A549 (cell line): ENCODE data around the gene CPED1. TPM values are rescaled to one million over a fixed set of nuclear protein-coding genes. Genes with fewer than 3 reads are reported as not detected.

Experiments
- ATAC-seq, 2 experiments: fragments of 200-7000 bp in 1 of 2; fragments of >200 bp in 1 of 2; cut with Nextera tagmentation in 1 of 2; cut with Tn5 transposase in 1 of 2; 3 replicates each; pipeline versions ENCODE4 v1.8.0 to v1.9.1; 2018 to 2020; ENCODE audit warnings: mild to moderate bottlenecking in 1 of 2, moderate library complexity in 1 of 2
- CTCF ChIA-PET: fragments of 300-600 bp; sonication (Branson Sonifier 250); formaldehyde crosslinking; extraction: SDS; loops from one replicate; lab custom pipeline; 2021; ENCODE audit warnings: antibody characterized with exemption, inconsistent platforms; lab: Yijun Ruan, JAX
- POLR2A ChIA-PET: fragments of 350-600 bp; formaldehyde crosslinking; extraction: SDS; loops from one replicate; lab custom pipeline; 2021; ENCODE audit warnings: antibody characterized with exemption, inconsistent platforms; lab: Yijun Ruan, JAX
- DNase-seq, 2 experiments: peaks; one replicate each; pipeline versions ENCODE4 v3.0.0 to v3.0.0-alpha.2; 2011 to 2016; ENCODE audit warnings: low read depth in 1 of 2, low spot score in 1 of 2
- FAIRE-seq: peaks from 2 replicates; lab custom pipeline; 2011; peaks lifted over from hg19 to GRCh38; lab: Jason Lieb, UNC
- H3K27ac ChIP-seq, 2 experiments: fragments of >200 bp; sonication (Bioruptor Twin); formaldehyde crosslinking; 3 replicates each; pipeline ENCODE4 v1.5.1; 2016 to 2017
- H3K4me1 ChIP-seq: fragments of >200 bp; sonication (Bioruptor Twin); formaldehyde crosslinking; 3 replicates; pipeline ENCODE4 v1.6.1; 2016
- H3K4me2 ChIP-seq: fragments of >200 bp; sonication (Bioruptor Twin); formaldehyde crosslinking; 3 replicates; pipeline ENCODE4 v1.6.1; 2016
- H3K4me3 ChIP-seq: fragments of >200 bp; sonication (Bioruptor Twin); formaldehyde crosslinking; 3 replicates; pipeline ENCODE4 v1.5.1; 2016
- H3K9me3 ChIP-seq: fragments of >200 bp; sonication (Bioruptor Twin); formaldehyde crosslinking; 3 replicates; pipeline ENCODE4 v1.6.1; 2016
- CBX2 ChIP-seq: fragments of 200-600 bp; sonication (generic); IDR thresholded peaks from 2 replicates; pipeline ENCODE4 v1.6.1; 2016; ENCODE audit warnings: low read depth, mild to moderate bottlenecking, borderline replicate concordance
- CBX8 ChIP-seq: fragments of 200-600 bp; sonication (generic); IDR thresholded peaks from 2 replicates; pipeline ENCODE4 v1.6.1; 2016
- CHD2 ChIP-seq: fragments of 150-350 bp; IDR thresholded peaks from 2 replicates; pipeline ENCODE4 v1.6.1; 2014; ENCODE audit warnings: low read length; ENCODE audit not compliant: partially characterized antibody
- CHD4 ChIP-seq: fragments of 200-600 bp; sonication (generic); IDR thresholded peaks from 2 replicates; pipeline ENCODE4 v1.6.1; 2016; ENCODE audit warnings: antibody characterized with exemption, mild to moderate bottlenecking, borderline replicate concordance
- CTCF ChIP-seq: fragments of >200 bp; sonication (Bioruptor Twin); formaldehyde crosslinking; IDR thresholded peaks from 3 replicates; pipeline ENCODE4 v1.5.1; 2016
- EHF ChIP-seq: fragments of 250-450 bp; sonication (Bioruptor Pico); IDR thresholded peaks from 2 replicates; pipeline ENCODE4 v1.5.0; 2020; ENCODE audit warnings: mild to moderate bottlenecking
- EHMT2 ChIP-seq: fragments of 200-600 bp; sonication (generic); IDR thresholded peaks from 2 replicates; pipeline ENCODE4 v1.6.1; 2016; ENCODE audit warnings: antibody characterized with exemption, low read depth, mild to moderate bottlenecking, moderate library complexity
- EP300 ChIP-seq, 2 experiments: fragments of >200 bp; sonication (Bioruptor Twin); formaldehyde crosslinking; IDR thresholded peaks; 2 replicates in 1 of 2; 3 replicates in 1 of 2; pipeline ENCODE4 v1.6.1; 2016 to 2017
- ESRRA ChIP-seq: fragments of 150-350 bp; IDR thresholded peaks from 2 replicates; pipeline ENCODE4 v1.6.1; 2014; ENCODE audit warnings: mild to moderate bottlenecking, low read length, borderline replicate concordance
- FOXS1 ChIP-seq: fragments of 250-450 bp; sonication (Bioruptor Pico); IDR thresholded peaks from 2 replicates; pipeline ENCODE4 v1.5.0; 2020; ENCODE audit warnings: mild to moderate bottlenecking, moderate library complexity
- HDAC2 ChIP-seq: fragments of 200-600 bp; sonication (generic); IDR thresholded peaks from 2 replicates; pipeline ENCODE4 v1.6.1; 2016
- HOXA7 ChIP-seq: fragments of 250-450 bp; sonication (Bioruptor Pico); IDR thresholded peaks from 2 replicates; pipeline ENCODE4 v1.5.0; 2020; ENCODE audit warnings: mild to moderate bottlenecking, moderate library complexity
- JUN ChIP-seq, 2 experiments: fragments of >200 bp; sonication (Bioruptor Twin); formaldehyde crosslinking; IDR thresholded peaks; 2 replicates in 1 of 2; 3 replicates in 1 of 2; pipeline ENCODE4 v1.6.1; 2016 to 2017
- MAFK ChIP-seq: fragments of 450-650 bp; IDR thresholded peaks from 2 replicates; pipeline ENCODE4 v1.6.1; 2014; ENCODE audit not compliant: partially characterized antibody
- NPAS2 ChIP-seq: fragments of 250-450 bp; sonication (Bioruptor Pico); IDR thresholded peaks from 2 replicates; pipeline ENCODE4 v1.8.0; 2022; ENCODE audit warnings: mild to moderate bottlenecking, moderate library complexity, borderline replicate concordance
- NR3C1 ChIP-seq: fragments of >200 bp; sonication (Bioruptor Twin); formaldehyde crosslinking; IDR thresholded peaks from 3 replicates; pipeline ENCODE4 v1.6.1; 2017
- PHF8 ChIP-seq: fragments of 200-600 bp; sonication (generic); IDR thresholded peaks from 2 replicates; pipeline ENCODE4 v1.6.1; 2016; ENCODE audit warnings: low read depth, mild to moderate bottlenecking, antibody characterized with exemption, moderate library complexity, borderline replicate concordance
- RARB ChIP-seq: fragments of 250-450 bp; sonication (Bioruptor Pico); IDR thresholded peaks from 2 replicates; pipeline ENCODE4 v1.8.0; 2021; ENCODE audit warnings: mild to moderate bottlenecking, moderate library complexity
- REST ChIP-seq: fragments of 200-600 bp; sonication (generic); IDR thresholded peaks from 2 replicates; pipeline ENCODE4 v1.6.1; 2016; ENCODE audit warnings: antibody characterized with exemption, mild to moderate bottlenecking, moderate library complexity
- RFX5 ChIP-seq: fragments of 450-650 bp; IDR thresholded peaks from 2 replicates; pipeline ENCODE4 v1.7.1; 2014; ENCODE audit warnings: antibody characterized with exemption, mild to moderate bottlenecking, moderate library complexity
- RNF2 ChIP-seq: fragments of 200-600 bp; sonication (generic); IDR thresholded peaks from 2 replicates; pipeline ENCODE4 v1.6.1; 2016; ENCODE audit warnings: low read depth, mild to moderate bottlenecking, antibody characterized with exemption, moderate library complexity, borderline replicate concordance
- SMC3 ChIP-seq: fragments of >200 bp; sonication (Bioruptor Twin); formaldehyde crosslinking; IDR thresholded peaks from 3 replicates; pipeline ENCODE4 v1.6.1; 2018; ENCODE audit warnings: inconsistent platforms
- ZNF302 ChIP-seq: fragments of 250-450 bp; sonication (Bioruptor Pico); IDR thresholded peaks from 2 replicates; pipeline ENCODE4 v1.9.0; 2021; ENCODE audit warnings: inconsistent platforms, mild to moderate bottlenecking, moderate library complexity
- WGBS: methylation state at CpG from one replicate; pipeline ENCODE4 v1.1.6; 2017; ENCODE audit errors: missing lambda C conversion rate; 5-methylcytosine and 5-hydroxymethylcytosine counted together
- polyA plus RNA-seq, 4 experiments: library from polyadenylated mRNA; depleted of rRNA in 3 of 4; stranded (reverse); fragments of >200 nt; fragmentation: RNase III in 1 of 4; extraction: RNeasy Plus Mini Kit Qiagen cat#74134 plus additional on column Dnase treatment in 1 of 4; gene quantifications; 2 replicates in 3 of 4; 3 replicates in 1 of 4; pipeline ENCODE4 v1.2.3, GENCODE V29; 2011 to 2017

CPED1 gene
- polyA plus RNA-seq, 2 of the 4 experiments (the other 2 are of a cell fraction): 0.03 TPM; not detected in 1

DNA sequence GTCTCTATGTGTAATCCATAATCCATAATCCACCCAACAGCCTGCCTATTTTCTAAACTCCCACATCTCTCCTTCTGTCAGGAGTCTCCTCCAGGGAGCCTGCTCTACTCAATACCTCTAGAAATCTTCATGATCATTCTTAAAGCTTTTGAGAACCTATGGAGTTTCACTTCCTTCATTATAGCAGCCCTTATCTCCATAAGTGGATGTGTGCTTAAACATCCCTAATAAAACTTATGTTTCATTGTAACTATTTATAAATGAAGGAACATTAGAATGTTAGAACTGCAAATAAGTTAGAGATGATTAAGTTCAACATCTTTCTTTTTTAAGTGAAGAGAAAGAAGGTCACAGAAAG lies 8.5 kb downstream of the CPED1 start:
- ChIA-PET CTCF (interaction anchor here (1.4 kb wide), 1 partner anchor 9 kb away, joined by 8 read pairs; the partner anchor contains the start of gene CPED1), POLR2A (no interaction called here)
- FAIRE-seq (no peak), DNase-seq (no peak), ATAC-seq (no peak)
- Histone ChIP-seq H3K27ac (no peak overlapping the region), H3K4me3 (no peak overlapping the region), H3K4me1 (no peaks in the 10 kb centered on the region), H3K4me2 (no peak overlapping the region), H3K9me3 (no peaks in the 10 kb centered on the region)
- TF ChIP-seq NR3C1 (no peak), ZNF302 (CRISPR knock-in tag) (no peak), RNF2 (no peak), HOXA7 (CRISPR knock-in tag) (no peak), EP300 (IDR thresholded peaks at IDR 0.05) (no peak)

DNA sequence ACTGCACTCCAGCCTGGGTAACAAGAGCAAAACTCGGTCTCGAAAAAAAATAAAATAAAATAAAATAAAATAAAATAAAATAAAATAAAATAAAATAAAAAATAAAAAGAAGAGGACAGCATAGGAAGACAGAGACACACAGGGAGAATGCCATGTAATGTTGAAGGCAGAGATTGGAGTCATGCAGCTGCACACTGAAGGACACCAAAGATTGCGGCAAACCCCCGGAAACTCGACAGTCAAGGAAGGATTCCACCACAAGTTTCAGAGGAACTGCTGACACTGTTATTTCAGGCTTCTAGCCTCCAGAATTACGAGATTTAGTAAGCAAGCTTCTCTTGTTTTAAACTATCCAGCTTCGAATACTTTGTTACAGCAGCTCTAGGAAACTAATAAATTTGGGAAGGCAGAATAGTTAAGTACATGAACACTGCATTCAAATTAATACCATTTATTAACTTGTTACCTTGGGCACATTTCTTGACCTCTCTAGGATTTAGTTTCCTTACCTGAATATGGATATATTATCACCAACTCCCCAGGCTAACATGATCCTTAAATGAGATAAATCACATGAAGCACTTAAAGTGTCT lies 9.5 kb downstream of the CPED1 start:
- 35% methylated on average over 7 of the region's 7 CpGs for WGBS
- TF ChIP-seq JUN (IDR thresholded peaks at IDR 0.05) (no peak), REST (no peak), FOXS1 (no peak), MAFK (no peak), RARB (CRISPR knock-in tag) (no peak), ESRRA (no peak), EHF (CRISPR knock-in tag) (no peak), CTCF (no peak), CHD2 (no peak)
- CTCF ChIA-PET: interaction anchor here (0.6 kb wide), 1 partner anchor 120 kb away, joined by 4 read pairs; no protein-coding TSS in a partner anchor
- Histone ChIP-seq H3K9me3 (no peaks in the 10 kb centered on the region), H3K4me3 (no peak overlapping the region), H3K27ac (no peak overlapping the region), H3K4me2 (no peak overlapping the region), H3K4me1 (no peaks in the 10 kb centered on the region)
- DNase-seq (no peak), ATAC-seq (no peak), FAIRE-seq (no peak)
- POLR2A ChIA-PET: no interaction called here

- CTCF ChIA-PET: interaction anchor here (0.6 kb wide), 1 partner anchor 119 kb away, joined by 4 read pairs; no protein-coding TSS in a partner anchor
- FAIRE-seq: no peak
- TF ChIP-seq HDAC2 (no peak), EHMT2 (no peak), CHD4 (no peak), HOXA7 (CRISPR knock-in tag) (no peak), RFX5 (no peak), ESRRA (no peak), EP300 (IDR thresholded peaks at IDR 0.05) (no peak), CBX8 (no peak), PHF8 (no peak), REST (no peak), FOXS1 (no peak), SMC3 (no peak), NPAS2 (CRISPR knock-in tag) (no peak), CBX2 (no peak)
- TF ChIP-seq, all 56 proteins: peak for 0
- DNase-seq (no peak), ATAC-seq (no peak)
- Histone ChIP-seq H3K9me3 (no peaks in the 10 kb centered on the region), H3K4me2 (no peak overlapping the region), H3K27ac (no peak overlapping the region), H3K4me1 (no peaks in the 10 kb centered on the region), H3K4me3 (no peak overlapping the region)
- WGBS: 0% methylated on average over 1 of the region's 1 CpG
- POLR2A ChIA-PET: no interaction called here
These were observed 10.0 kb downstream of the CPED1 start for GRCh38 chr7:120998520-120998919.
